NK-92 (cell line): ENCODE measurements around the gene MRAS.
"Not testable (repeated sequence)": the region's sequence is repeated elsewhere in the genome, so short reads cannot be mapped to it uniquely, and the experiment has no call there.

ENCODE experiments used
- DNase-seq: peaks from one replicate; lab custom pipeline; 2025; ENCODE audit not compliant: unreplicated experiment; lab: John Stamatoyannopoulos, UW

The MRAS gene

DNA sequence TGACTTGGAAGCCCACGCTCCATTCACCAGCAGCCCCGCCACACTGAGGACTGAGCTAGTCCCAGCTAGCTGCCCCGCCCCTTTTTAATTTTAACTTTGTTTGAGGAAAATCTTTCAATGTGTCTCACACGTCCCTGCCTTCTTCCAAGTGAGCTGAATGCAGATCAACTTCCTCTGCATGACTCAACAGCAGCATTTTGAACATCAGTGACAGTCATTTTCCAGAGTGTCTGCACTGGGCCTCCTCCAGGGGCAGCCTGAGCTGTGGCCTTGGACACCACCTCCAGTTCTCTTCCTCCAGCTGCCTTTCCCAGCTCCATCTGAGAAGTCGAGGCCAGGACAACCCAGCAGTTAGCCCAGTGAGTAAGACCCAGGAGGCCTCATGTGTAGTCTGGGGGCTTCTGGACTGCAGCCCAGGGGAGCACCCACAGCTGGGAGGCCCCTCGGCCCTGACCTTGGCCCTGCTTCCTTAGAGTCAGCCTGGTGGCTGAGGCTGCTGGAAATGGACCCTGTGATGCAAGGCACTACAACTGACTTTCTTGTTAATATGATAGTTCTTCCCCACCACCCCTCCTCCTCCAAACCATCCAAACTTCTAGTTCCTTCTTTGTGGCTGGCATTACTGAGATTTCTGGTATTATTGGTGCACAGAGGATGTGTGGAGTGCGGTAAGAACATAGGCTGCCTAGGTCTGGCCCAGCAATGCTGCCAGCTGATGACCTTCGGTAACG lies 64.6 kb downstream of the MRAS start:
- no peak for DNase-seq

DNA sequence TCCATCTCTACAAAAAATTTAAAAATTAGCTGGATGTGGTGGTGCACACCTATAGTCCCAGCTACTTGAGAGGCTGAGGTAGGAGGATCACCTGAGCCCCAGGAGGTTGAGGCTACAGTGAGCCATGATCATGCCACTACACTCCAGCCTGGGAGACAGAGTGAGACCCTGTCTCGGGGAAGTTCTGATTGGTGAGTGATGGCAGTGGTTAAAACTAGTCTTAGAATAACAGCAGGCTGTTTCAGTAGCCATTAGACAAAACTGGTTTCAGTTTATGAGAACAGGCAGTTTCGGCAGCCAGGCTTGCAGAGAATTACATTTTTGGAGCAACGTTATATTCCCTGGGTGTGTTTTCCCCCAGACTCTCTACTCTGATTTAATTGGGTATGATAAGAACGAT lies 67.9 kb downstream of the MRAS start:
- not testable (repeated sequence) for DNase-seq

DNA sequence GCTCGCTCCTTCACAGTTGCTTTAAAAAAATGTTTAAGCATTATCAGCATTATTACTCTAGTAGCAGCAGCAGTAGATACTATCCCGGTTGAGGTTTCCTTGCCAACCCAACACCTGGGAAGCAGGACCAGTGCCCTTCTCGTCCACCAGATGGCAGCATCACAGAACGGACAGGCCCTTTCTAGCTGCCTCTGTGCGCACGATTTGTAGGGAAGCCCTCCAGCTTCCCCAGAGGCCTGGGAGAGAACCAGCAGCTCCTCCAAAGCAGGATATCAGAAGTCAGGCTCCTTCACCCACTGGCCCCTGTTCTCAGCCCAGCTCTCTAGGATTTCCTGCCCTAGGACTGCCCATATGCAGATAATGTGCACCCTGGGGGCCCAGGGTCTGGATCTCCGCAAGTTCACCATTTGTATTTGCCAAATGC lies 69.2 kb downstream of the MRAS start:
- DNase-seq = no peak

DNA sequence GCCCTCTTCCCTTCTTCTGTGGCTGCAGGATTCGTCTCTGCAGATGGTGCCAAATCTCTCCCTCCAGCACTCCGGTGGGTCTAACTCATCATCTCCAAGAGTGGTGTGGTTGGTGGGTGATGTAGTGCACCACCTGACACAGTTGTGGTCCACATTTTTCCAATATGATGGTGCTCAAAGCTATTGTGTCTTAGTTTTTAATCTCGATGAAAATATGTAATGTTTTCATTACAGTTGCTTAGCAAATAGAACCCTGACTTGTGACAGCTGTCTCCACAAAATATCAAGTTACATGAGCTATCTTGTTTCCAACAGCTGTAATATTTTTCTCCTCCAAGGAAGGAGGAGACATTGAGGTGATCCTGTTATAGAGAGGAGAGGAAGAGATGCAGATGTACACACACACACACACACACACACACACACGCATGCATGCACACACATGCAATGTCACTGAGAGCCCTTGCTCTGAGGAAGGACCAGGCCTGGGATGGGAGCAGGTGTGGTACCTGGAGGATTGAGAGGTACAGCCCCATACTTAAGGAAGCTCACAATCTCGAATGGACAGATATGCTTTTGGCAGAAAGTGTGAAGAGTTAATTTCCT lies 70.3 kb downstream of the MRAS start:
- no peak for DNase-seq

DNA sequence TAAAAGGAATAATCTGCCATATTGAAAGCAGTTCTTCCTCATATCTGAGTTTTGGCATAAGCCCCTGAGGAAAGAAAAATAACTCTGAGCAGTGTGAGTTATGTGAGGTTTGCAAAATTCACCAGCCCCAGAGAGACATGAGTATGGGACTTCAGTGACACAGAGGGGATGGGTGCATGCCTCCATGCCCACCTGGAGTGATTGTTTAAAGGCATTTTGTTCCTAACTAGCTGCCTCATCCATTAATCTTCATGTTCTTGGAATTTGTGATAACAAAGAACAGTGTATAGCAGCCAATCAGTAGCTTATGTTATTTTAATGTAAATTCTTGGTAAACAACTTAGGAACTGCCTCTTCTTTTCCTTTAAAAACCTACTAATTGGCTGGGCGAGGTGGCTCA lies 74.9 kb downstream of the MRAS start:
- DNase-seq = no peak

DNA sequence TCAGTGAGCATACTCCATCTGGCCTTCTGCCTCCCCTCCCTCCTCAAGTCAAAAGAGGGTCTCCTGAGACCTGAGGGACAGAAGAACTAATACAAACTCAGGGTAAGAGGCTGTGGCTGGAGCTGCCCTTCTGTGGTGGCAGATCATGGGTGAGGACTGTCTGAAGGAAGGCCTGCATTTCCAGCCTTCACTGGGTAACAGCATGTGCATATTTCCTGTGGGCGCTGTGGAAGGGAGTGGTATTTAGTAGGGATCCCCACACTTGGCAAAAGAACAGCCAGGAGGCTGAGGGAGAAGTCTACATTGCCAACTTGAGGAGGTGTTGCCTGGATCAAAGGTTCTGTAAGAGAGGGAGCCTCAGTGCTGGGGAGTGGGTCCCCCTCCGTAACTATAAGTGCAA lies 75.9 kb downstream of the MRAS start:
- no peak for DNase-seq

DNA sequence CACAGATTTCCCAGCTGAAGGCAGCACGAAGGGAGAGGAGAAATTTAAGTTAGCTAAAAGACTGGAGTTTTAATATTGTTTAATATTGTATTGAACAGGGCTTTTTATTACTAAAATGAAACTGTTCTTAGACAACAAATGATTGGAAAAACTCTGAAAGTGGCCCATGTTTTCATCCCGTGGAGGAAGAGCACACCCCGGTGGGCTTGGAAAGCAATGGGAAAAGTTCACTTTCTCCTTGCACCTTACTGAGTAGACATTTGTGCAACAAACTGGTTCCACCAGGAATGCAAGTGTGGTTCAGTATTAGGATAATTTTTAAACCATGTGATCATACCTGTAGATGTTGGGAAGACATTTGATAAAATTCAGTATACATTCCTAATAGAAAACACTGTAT lies 77.8 kb downstream of the MRAS start:
- no peak for DNase-seq

DNA sequence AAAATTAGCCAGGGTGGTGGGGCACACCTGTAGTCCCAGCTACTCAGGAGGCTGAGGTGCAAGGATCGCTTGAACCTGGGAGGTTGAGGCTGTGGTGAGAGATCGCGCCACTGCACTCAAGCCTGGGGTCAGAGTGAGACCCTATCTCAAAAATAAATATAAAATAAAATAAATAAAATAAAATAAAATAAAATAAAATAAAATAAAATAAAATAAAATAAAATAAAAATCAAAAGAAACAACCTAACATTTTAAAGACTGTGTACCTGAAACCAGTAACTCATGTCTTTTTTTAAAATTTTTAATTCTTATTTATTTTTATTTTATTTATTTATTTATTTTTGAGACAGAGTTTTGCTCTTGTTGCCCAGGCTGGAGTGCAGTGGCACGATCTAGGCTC lies 78.4 kb downstream of the MRAS start:
- DNase-seq = not testable (repeated sequence)

DNA sequence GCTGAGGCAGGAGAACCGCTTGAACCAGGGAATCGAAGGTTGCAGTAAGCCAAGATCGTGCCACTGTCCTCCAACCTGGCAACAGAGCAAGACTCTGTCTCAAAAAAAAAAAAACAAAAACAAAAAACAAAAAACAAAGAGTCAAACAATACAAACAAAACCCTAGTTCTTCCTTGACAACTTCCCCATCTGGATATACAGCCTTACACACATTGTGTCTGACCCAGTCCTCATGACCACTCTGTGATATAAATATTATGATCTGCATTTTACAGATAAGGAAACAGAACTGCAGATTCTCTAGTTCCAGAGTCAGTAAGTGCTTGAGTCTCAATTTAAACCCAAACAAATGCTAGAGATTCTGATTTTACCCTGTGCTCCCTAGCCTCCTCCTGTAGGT lies 81.3 kb downstream of the MRAS start:
- no peak for DNase-seq

DNA sequence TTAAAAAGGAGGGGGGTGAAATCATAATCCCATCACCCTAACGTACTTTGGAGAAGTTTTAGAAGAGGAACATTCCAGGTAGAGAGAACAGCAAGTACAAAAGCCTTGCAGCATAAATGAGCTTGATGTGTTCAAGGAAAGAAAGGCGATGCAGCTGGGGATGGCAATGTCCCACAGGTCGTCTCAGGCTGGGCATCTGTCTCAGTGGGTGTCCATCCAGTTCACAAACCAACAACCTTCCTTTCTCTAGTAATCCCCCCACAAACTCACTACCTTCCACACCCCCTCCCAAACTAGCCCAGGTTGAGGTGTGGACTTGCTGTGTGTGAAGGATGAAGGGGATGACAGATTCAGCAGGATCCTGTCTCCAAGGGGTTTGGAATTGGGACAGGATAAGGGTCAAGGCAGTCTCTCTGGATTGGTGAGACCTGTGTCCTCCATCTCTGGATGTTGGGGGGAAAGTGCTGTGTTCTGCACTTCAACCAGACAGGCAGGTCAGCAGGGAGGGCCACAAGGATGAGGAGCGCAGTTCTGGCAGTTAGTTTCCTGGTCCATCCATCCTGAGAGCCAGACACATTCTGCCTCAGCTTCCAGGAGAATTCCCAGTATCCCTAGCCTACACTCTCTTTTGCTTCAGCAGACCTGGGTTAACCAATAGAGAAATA lies 84.3 kb downstream of the MRAS start:
- DNase-seq = no peak

DNA sequence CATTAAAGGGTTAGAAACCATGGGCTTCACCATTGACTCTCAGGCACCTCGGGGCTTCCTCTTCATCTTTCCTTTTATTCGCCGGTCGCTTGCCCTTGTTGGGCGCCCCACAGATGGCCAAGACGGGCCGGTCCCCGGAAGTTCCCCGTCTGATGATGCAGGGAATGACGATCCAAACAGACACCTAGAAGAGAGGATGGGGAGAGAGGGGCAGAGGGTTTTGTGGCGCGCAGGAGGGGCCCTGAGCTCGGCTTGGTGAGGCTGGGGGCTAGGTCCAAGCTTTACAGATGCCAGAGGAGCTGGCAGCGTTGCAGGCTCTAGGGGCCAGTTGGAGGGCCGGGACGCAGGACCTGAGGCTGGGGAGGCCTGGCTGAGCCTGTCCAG lies 85.5 kb downstream of the MRAS start:
- DNase-seq = no peak

DNA sequence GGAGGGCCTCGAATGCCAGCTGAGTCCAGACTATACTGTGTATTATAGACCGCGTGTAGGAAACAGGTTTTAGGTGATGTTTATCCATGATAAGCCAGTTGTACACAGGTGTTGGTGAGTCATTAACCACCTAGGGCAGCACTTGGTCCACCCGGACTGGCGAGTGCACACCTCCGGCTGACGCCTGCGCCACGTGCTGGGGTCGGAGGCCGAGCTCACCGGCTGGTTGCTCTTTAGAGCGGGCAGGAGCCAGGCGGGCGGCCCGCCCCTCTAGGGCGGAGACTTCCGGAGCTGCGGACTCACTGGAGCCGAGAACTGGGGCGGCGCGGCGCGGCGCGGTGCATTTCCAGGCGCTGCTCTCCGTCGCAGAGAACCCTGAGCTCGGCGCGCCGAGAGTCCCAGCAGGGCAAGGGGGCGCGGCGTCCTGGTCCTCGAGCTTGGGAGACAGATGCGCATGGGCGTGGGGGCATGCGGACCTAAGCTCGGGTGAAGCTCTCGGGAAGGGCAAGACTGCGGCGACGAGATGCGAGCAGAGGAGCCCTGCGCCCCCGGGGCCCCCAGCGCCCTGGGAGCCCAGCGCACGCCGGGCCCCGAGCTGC lies 86.0 kb downstream of the MRAS start, which contains the start of gene ESYT3:
Gene ESYT3 (plus strand): TSS at position 341 of the 599 bp plus-strand sequence. CDS start 183 bp downstream, at position 524.
- no peak for DNase-seq

DNA sequence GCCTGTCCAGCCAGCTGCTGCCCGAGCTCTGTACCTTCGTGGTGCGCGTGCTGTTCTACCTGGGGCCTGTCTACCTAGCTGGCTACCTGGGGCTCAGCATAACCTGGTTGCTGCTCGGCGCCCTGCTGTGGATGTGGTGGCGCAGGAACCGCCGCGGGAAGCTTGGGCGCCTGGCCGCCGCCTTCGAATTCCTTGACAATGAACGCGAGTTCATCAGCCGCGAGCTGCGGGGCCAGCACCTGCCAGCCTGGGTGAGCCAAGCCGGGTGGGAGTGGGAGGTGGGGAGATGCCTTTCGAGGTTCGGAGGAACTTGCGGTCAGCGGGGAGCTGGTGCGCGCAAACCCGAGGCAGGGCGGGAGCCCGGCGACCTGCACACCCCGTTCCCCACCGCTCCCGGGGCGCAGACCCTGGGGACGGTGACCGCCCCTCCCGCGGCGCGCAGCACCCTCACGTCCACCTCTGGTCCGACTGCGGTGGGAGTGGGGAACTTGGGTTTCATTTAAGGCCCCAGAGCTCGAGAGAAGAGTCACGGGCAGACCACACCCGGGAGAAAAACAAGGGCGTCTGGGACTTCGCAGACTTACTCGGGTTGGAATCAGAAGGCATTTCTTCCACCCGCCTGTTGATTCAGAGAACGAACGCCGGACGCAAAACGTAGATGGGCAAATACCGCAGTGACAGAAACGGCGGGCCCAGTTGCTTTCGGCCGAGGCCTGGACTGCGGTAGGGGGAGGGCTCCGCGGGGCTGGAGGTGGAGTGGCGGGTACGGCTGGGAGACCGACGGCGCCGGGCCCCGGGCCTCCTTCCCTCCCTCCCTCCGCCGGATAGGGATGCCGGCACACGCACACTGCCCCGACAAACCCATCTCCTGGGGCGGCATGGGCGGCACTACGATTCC lies 86.7 kb downstream of the MRAS start:
- DNase-seq = no peak

DNA sequence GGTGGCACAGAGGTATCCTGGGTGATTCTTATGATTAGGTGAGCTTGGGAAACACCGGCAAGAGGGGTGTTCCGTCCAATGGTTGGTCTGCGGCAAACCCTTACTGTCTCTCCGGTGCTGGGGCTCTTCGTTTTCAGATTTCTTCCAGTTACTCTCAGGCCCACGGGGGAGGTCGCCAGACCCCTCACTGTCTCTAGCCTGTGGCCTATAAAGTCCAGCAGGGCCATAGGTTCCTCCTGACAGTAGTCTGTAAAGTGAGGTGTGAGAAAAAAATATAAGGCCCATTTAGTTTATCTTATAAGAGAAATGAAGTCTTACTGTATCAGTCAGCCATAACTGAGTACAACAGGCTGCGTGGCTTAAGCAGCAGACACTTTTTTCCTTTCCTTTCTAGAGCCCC lies 87.5 kb downstream of the MRAS start:
- DNase-seq = no peak

DNA sequence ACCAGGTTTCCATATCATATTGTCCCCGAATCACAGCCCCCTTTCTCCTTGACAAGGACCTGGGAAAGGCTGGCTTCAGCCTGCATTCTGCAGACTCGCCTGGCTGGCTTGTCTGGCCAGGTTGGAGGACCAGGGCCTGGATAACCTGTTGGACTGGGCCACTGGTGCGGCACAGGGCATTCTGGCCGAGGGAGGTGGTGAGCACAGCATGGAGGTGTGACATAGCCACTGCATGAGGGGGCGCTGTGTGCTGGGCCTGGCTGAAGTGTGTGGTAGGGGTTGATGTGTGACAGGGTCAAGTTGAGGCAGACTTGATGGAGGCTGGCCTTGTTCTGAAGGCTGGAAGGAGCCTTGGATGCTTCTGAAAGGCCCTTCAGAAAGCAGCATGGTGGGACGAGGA lies 88.9 kb downstream of the MRAS start:
- no peak for DNase-seq

DNA sequence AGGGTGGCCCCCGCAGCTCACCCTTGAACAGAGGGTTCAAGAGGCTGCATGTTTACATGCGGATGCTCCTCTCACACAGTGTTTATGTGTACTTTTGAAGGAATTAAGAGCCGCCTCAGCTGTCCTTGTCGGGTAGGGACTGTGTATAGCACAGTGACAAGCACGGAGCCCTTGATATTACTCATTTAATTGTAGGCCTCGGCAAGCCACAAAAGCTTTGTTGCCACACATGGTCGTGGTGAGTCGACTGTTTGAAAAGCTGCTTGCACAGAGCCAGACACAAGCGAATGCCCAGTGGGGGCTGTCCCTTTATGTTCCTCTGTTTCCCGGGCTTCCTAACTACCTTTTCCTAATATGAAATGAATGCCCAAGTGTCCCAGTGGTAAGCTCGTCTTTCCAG lies 90.5 kb downstream of the MRAS start:
- DNase-seq = no peak

DNA sequence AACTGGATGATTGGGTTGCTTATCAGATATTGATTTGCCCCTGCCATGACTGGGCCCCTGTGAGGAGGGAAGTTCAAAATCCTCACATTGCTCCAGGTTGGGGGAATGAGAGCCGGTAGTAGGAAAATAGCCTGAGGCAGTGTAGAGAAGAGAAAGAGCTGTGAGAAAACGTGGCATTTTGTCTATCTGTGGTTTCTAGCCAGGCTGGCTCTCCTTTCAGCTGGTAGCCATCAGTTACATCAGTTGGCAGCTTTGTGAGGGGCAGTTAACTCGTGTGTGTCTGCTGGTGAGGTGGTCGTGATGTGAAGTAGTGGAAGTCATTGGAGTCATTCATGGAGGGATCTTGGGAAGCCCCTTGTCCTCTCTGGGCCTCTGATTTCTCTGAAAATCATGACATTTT lies 91.3 kb downstream of the MRAS start:
- no peak for DNase-seq

DNA sequence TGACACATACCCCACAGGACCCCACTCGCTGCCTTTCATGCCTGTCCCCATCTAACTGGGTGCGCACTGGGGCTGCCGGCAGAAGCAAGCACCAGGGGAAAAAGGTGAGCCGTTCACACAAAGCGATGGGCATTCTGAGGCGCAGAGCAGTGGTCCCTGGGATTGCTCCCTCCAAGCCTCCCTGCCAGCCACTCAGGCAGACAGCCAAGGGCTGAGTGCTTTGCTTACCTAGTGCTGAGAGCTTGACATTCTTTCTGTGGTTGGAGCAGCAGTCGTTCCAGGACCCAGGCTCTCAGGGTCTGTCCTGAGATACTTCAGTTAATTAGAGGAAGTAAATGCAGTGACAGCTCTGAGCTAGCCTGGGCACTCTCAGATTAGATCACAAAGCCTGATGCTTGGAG lies 91.7 kb downstream of the MRAS start:
- no peak for DNase-seq

DNA sequence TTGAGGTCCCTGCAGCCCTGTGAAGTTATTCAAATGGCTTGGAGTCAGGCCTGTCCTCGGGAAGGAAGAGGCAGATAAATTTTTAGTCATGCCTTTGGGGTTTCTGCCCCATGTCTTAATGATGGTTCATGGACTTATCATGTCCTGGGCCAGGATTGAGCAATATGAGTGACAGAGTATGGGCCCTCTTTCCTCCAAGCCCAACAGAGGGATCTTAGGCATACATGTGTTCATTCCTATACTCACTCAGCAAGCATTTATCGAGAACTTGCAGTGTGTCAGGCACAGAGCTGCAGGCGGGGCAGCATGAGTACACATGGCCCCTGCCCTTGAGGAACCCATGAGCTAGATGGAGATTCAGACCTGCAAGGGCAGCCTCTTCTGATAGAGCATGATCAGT lies 92.2 kb downstream of the MRAS start:
- no peak for DNase-seq

DNA sequence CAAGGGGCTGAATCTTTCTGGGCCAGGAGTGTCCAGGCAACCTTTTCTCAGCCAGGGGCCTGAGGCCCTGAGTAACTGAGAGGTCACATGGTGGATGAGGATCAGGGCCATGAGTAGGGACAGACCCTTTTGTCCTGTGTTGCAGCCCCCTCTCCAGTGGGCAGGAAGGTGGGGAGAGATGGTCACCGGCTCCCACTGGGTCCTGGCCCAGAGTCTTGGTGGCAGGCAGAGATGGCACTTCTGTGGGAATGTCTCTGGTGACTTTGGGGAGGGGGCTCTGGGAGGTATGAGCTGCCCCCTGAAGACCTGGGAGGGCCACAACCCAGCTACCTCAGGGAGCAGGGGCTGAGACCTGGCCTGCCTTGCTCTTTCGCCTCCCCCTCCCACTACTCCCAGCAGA lies 92.9 kb downstream of the MRAS start:
- no peak for DNase-seq

DNA sequence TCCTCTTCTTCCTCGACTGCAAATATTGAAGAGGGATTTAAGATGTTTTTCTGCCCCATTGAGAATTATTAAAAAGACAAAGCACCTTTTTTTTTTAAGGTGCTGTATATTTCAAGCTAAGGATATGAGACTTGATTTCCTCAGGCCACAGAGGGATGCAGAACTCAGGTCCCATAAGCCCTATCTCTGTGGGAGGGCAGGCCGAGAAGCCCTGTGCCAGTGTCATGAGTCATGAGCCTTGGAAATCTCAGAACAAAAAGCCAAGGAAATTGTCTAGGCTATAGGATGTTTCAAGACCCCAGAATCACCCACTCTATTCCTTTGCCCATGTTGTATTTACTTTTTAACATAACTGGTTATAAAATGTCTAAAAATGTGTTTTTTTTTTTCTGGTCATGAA lies 93.4 kb downstream of the MRAS start:
- DNase-seq = no peak
